8988T (cell line): ENCODE results near the gene ABL2.
A peak's percentile ranks its signal among the peaks of the same experiment; 100 is the strongest.
"Not testable (repeated sequence)": the region's sequence is repeated elsewhere in the genome, so short reads cannot be mapped to it uniquely, and the experiment has no call there.

Experiments used
- DNase-seq: peaks from one replicate; pipeline ENCODE4 v3.0.0; 2011

ABL2 gene

GRCh38 chr1:179229214-179230140 is at the start of gene ABL2:
ABL2 (minus strand) TSS chr1:179229677; CDS start chr1:179229397, 280 bp downstream.
- DNase-seq = peak; percentile 75

- no peak for DNase-seq
Measured at GRCh38 chr1:179278920-179279319, 49.4 kb upstream of the ABL2 start.

DNA sequence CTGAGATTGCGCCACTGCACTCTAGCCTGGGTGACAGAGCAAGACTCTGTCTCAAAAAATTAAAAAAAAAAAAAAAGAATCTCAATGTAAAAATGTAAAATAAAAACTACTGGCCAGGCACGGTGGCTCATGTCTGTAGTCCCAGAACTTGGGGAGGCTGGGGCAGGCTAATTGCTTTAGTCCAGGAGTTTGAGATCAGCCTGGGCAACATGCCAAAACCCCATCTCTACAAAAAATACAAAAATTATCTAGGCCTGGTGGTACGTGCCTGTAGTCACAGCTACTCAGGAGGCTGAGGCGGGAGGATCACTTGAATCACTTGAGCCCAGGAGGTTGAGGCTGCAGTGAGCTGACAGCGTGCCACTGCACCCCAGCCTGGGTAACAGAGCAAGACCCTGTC is 44.9 kb upstream of the ABL2 start:
- not testable (repeated sequence) for DNase-seq

DNA sequence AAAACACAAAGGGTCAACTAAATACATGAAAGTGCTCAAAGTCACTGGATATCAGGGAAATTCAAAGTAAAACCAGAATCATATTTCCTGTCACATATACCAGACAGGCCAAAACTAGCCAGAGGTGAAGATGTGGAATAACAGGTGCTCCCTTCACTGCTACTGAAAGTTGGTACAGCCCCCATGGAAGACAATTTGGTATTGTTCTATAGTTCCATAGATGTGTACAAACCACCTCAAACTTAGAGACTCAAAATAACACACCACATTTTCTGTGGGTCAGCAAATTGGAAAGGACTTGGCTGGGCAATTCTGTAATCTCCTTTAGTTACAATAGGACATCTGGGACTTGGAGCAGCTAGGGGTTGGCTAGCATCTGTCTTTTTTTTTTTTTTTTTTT is 39.6 kb upstream of the ABL2 start:
- DNase-seq = no peak

DNA sequence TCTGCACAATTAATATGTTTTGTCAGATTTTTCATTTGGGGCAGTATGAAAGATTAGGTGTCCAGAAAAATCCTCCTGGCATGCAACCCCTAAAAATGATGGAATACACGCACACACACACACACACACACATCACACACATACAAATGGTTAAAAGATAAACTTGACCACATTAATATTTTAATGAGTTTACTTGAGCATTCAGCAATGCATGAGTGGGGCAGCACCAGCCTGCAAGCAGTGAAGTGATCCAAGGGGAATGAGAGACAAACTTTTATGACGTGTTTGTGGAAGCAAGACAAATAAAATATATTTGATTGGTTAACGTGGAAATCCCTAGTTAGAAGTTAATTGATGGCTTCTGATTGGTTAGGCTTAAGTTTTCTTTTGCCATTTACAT is 35.0 kb upstream of the ABL2 start:
- DNase-seq = no peak

GRCh38 chr1:179263121-179263520 is 33.6 kb upstream of the ABL2 start:
- no peak for DNase-seq

DNA sequence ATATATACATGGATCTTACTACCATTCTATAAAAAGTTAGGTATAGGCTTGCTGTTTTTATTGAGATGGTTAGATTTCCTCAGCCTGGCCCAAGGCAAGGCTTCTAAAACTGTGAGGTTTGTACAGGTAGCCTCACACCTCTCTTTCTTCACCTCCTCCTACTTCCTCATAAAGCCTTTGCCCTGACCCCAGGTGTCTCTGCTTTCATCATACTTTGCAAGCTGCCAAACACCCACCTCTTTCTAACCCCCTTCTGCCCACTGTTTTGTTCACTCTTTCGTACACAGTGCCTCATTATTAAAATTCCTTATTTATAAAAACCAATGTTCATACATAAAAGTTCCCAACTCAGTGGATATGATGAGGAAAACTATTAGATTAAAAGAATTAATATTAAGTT is 32.7 kb upstream of the ABL2 start:
- DNase-seq = no peak

DNA sequence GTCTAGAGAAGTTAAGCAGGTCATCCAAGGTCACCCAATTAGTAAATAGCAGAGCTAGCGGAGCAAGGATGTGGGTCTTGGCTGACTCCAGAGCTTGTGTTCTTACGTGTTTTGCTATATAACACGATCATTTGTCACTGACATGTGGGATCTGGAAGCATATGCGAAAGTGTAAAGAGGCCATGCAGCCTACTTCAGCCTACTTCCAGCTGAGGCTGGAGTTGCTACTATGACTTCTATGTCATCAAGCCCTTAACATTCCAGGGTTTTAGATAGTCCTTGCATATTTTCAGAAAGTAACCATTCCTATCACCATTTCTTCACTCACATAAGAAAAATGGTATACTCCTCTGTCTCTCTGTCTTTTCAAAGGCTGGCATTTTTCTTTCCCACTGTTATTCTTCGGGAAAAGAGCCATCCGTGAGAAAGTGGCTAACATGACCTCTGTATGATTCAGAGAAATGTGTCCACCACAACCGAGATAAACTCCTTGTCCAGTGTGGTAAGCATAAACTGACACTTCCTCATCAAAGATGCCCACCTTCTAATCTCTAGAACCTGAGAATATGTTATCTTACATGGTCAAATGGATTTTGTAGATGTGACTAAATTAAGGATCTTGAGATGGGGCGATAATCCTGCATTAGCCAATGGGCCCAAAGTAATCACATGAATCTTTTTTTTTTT is 24.0 kb upstream of the ABL2 start:
- no peak for DNase-seq

GRCh38 chr1:179252606-179253005 is 23.1 kb upstream of the ABL2 start:
- no peak for DNase-seq

GRCh38 chr1:179251675-179252074 is 22.2 kb upstream of the ABL2 start:
- no peak for DNase-seq

DNA sequence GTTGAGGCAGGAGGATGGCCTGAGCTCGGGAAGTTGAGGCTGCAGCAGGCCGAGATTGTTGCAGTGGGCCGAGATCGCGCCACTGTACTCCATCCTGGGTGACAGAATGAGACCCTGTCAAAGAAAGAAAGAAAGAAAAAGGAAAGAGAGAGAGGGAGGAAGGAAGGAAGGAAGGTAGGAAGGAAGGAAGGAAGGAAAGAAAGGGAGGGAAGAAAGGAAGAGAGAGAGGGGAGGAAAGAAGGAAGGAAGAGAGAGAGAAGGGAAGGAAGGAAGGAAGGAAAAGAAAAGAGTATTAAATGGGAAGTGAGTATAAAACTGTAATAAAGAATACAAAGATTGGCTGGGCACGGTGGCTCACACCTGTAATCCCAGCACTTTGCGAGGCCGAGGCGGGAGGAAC is 18.4 kb upstream of the ABL2 start:
- no peak for DNase-seq

- not testable (repeated sequence) for DNase-seq
Measured at GRCh38 chr1:179245426-179245825, 15.9 kb upstream of the ABL2 start.

GRCh38 chr1:179241530-179242097 is 12.1 kb upstream of the ABL2 start:
- no peak for DNase-seq

DNA sequence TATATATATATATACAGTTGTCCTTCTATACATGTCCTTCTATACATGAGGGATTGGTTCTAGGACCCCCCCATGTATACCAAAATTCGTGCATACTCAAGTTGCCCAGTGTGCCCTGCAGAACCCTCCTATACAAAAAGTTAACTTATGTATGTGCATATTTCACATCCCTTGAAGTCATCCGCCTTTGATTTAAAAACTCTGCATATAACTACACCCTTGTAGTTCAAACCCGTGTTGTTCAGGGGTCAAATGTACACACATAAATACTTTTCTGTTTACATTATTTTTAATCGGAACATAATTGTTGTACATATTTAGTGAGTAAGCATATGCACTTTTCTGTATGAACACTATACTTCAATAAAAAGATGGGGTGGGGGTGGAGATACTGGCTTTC is 7.7 kb upstream of the ABL2 start:
- DNase-seq = no peak

DNA sequence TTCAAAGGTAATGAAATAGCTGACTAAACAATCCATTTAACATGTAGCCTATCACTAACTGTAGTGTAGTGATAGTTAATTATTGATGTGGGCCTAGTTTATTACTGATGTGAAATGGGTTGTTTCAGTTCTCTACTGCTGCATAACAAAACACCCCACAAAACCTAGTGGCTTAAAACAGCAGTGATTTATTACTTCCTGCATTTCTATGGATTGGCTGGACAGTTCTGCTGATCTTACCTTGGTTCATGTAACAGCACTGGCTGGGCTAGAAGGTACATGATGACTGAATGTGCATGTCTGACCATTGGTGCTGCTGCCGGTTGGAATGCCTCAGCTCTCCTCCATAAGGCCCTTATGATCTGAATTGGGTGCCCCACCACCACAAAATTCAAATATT is 5.4 kb upstream of the ABL2 start:
- DNase-seq = no peak

DNA sequence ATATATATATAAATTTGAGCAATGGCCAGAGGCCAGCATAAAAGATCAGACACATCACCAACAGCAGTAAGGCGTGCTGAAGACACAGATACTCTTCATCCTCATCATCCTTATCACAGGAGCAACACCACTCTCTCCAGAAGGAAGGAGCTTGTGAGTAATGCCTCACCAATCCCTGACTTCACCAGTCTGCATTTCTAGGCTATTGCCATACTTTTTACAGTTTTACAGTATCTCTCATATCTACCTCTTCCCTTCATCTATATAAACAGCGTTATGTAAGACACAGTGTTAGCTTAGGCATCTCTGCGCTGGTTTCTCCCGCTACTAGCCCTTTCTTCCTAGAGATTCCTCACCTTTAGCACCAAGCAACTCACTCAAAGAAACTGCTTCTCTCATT is 2.4 kb upstream of the ABL2 start:
- no peak for DNase-seq

- no peak for DNase-seq
Measured at GRCh38 chr1:179230721-179231120, 1.2 kb upstream of the ABL2 start.

DNA sequence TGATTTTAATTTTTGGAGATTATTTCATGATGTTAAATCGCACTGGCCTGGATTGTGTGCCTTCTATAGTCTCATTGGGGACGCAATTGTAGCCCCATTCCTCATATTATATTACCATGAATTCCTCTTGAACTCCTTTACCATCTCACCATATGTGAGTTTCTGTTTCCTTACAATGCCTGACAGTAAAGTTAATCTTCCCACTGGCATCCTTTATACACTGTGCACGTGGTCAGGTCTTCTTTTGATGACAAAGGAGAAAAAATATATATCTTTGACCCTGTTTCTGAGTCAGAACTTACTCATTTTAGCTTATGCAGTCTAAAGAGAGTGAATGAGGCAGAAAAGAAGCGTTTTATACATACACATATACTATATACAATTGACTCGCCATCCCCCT is 774 bp upstream of the ABL2 start:
- DNase-seq = no peak

DNA sequence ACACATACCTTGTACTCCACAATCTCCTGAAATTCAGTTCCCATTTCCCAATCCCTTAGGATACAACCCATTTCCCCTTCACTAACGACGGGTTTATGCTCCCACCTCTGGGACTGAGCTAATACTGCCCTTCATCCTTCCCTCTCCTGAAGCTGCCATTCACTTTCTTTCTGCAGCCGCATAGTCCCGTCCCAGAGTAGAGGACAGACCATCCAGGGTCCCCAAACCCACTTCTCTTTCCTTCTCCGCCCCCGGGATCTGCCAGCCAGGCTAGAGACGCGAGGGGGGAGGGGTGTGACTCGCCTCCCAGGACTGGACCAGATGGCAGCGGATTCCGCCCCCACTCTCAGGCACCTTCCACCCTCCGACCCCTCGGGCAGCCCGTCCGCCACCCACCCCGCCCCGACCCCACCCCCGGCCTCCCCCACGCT is 679 bp downstream of the ABL2 start:
- DNase-seq = peak; percentile 41

DNA sequence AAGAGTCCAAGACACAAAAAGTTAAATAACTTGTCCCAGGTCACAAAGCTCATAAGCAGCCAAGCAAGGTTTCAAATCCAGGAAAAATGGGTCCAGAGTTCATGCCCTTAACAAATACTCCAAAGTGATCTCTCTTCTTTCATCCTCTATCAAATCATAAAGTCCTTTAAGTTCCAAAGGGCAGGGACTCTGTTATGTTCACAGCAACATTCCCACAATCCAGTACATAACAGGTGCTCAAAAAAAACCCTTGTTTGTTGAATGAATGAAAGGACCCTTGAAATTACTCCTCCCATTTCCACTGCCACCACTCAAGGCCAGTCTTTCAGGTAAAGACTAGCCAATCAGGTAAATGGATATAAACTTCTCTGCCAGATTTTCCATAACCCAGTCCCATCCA is 2.7 kb downstream of the ABL2 start:
- DNase-seq = no peak

GRCh38 chr1:179224466-179224865 is 5.0 kb downstream of the ABL2 start:
- not testable (repeated sequence) for DNase-seq

- not testable (repeated sequence) for DNase-seq
Measured at GRCh38 chr1:179221121-179221520, 8.4 kb downstream of the ABL2 start.

GRCh38 chr1:179217943-179218507 is 11.5 kb downstream of the ABL2 start:
- no peak for DNase-seq

- not testable (repeated sequence) for DNase-seq
Measured at GRCh38 chr1:179213317-179213716, 16.2 kb downstream of the ABL2 start.
